HG03565 (cell line): Measurements from ENCODE around the gene SCFD2.

Experiments
- ATAC-seq: cut with Tn5 transposase; IDR thresholded peaks from one replicate; pipeline ENCODE4 v1.9.1; 2021; ENCODE audit warnings: mild to moderate bottlenecking, moderate library complexity; ENCODE audit not compliant: unreplicated experiment

SCFD2 gene

GRCh38 chr4:52904421-52904820 is 461.4 kb downstream of the SCFD2 start:
- no peak for ATAC-seq

GRCh38 chr4:52903273-52903672 is 462.6 kb downstream of the SCFD2 start:
- ATAC-seq, result no peak

GRCh38 chr4:52894443-52894842 is 471.4 kb downstream of the SCFD2 start:
- no peak for ATAC-seq

GRCh38 chr4:52892880-52893279 is 473.0 kb downstream of the SCFD2 start:
- no peak for ATAC-seq

GRCh38 chr4:52891743-52892142 is 474.1 kb downstream of the SCFD2 start:
- ATAC-seq, result no peak

GRCh38 chr4:52890521-52890791 is 475.4 kb downstream of the SCFD2 start:
- no peak for ATAC-seq

- no peak for ATAC-seq
Measured at GRCh38 chr4:52889778-52890520, 475.9 kb downstream of the SCFD2 start.

- ATAC-seq, result no peak
Measured at GRCh38 chr4:52889354-52889753, 476.5 kb downstream of the SCFD2 start.

GRCh38 chr4:52884994-52885393 is 480.9 kb downstream of the SCFD2 start:
- no peak for ATAC-seq

GRCh38 chr4:52883707-52884669 is 481.9 kb downstream of the SCFD2 start:
- ATAC-seq, result no peak

- ATAC-seq, result no peak
Measured at GRCh38 chr4:52883183-52883621, 482.7 kb downstream of the SCFD2 start.

- ATAC-seq, result no peak
Measured at GRCh38 chr4:52880994-52881393, 484.9 kb downstream of the SCFD2 start.

- no peak for ATAC-seq
Measured at GRCh38 chr4:52879471-52879870, 486.4 kb downstream of the SCFD2 start.

- no peak for ATAC-seq
Measured at GRCh38 chr4:52877694-52878093, 488.2 kb downstream of the SCFD2 start.

- ATAC-seq, result no peak
Measured at GRCh38 chr4:52877036-52877435, 488.8 kb downstream of the SCFD2 start.

GRCh38 chr4:52876069-52876468 is 489.8 kb downstream of the SCFD2 start:
- no peak for ATAC-seq

GRCh38 chr4:52874948-52875347 is 490.9 kb downstream of the SCFD2 start:
- no peak for ATAC-seq

GRCh38 chr4:52873861-52874343 is 492.0 kb downstream of the SCFD2 start:
- no peak for ATAC-seq

GRCh38 chr4:52873191-52873590 is 492.7 kb downstream of the SCFD2 start:
- ATAC-seq, result no peak

GRCh38 chr4:52870225-52870624 is 495.6 kb downstream of the SCFD2 start:
- no peak for ATAC-seq

- ATAC-seq, result no peak
Measured at GRCh38 chr4:52869656-52870055, 496.2 kb downstream of the SCFD2 start.

- ATAC-seq, result no peak
Measured at GRCh38 chr4:52869196-52869595, 496.7 kb downstream of the SCFD2 start.
